Measurements from ENCODE around the gene TUBA8.
"Not testable (repeated sequence)": the region's sequence is repeated elsewhere in the genome, so short reads cannot be mapped to it uniquely, and the experiment has no call there.

TUBA8 gene

DNA sequence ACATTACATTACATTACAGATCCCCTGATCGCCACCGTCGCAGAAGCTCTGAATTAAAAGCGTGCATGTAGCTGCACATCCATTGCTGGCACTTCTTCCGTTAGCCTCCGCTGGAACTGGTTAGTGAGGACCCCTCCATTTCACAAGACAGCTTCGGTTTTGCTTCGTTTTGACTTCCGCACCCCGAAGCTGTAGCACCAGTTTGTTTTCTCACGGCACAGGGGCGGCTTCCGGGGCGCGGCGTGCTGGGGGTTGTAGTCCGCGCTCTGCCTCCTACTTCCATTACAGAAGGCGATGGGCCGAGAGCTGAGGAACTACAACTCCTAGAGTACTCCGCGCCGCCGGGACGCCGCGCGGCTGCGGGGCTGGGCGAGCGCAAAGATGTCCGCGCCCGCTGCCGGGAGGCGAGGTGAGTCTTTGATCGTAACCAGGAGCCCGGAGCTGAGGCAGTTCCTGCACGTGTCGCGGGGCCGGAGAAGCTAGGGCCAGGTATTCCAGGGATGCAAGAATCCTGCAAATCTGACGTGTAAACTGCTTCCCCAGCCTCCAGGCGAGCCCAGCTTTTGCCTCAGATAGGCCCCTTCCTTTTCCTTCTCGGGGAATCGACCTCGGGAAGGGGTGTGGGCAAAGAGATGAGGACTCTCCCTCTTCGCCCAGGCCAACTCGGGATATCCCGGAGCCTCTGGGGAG lies 32.8 kb upstream of the TUBA8 start, which contains the start of gene PEX26:
Gene PEX26 (plus strand): TSS at position 352 of the 690 bp plus-strand sequence. CDS start 387 bp downstream, outside the sequence.
- DNase-seq: peak; percentile 76

GRCh38 chr22:18078329-18079041 lies 32.1 kb upstream of the TUBA8 start:
- no peak for DNase-seq

GRCh38 chr22:18079706-18080233 lies 30.8 kb upstream of the TUBA8 start:
- no peak for DNase-seq

GRCh38 chr22:18081416-18081815 lies 29.2 kb upstream of the TUBA8 start:
- DNase-seq: no peak

DNA sequence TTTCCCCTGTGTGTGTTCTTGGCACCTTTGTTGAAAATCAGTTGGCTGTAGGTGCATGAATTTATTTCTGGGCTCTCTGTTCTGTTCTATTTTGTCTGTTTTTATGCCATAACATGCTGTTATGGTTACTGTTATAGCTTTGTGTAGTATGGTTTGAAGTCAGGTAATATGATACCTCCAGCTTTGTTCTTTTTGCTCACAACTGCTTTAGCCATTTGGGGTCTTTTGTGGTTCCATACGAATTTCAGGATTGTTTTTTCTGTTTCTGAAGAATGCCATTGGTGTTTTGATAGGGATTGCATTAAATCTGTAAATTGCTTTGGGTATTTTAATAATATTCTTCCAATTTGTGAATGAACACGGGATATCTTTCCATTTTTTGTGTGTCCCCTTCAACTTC lies 28.1 kb upstream of the TUBA8 start:
- no peak for DNase-seq

DNA sequence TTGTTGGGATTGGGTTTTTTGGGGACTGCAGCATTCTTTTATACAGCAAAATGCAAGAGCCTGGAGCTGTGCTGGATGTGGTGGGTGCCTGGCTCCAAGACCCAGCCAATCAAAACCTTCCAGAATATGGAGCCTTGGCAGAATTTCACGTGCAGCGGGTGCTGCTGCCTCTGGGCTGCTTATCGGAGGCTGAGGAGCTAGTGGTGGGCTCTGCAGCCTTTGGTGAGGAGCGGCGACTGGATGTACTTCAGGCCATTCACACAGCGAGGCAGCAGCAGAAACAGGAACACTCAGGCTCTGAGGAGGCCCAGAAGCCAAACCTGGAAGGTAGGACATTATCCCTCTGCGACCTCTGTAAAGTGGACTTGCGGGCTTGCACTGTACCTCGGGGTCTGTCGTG lies 27.2 kb upstream of the TUBA8 start:
- DNase-seq: no peak

DNA sequence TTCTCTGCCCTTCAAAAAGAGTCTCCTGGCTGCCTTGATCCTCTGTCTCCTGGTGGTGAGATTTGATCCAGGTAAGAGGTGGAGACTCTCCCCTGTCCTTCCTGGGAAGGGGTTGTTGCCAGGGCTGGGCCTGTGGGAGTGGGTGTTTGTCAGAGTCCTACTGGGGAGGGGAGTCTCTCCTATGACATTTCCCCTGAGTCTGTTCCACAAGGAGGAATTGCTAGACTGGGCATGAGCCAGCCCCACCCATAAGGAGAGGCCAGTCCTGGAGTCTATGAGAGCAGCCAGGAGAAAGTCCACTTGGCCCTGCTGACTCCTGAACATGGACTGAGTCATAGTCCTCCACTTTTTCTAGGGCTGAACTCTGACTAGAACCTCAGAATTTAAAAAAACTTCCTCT lies 25.4 kb upstream of the TUBA8 start:
- no peak for DNase-seq

DNA sequence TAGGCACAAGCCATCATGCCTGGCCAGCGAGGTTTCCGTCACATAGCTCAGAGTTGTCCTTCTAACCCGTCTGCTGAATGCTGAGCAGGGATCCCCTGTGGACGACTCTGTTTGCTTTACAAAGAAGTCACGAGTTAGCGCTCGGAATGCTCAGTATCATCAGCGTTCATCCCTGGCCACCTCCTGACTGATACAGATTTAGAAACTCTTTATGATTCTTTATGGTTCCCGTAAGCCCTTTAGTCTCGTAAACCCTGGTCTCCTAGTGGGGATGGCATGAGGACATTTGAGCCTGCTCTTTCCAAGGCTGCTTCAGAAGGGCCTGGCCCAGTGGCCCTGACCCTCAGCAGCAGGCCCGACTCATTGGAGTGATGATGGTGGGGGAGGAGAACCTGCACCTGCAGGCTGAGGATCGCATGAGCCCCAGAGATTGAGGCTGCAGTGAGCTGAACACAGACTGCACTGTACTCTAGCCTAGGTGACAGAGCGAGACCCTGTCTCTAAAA lies 23.2 kb upstream of the TUBA8 start:
- DNase-seq: no peak

- DNase-seq: no peak
Measured at GRCh38 chr22:18088825-18089568, 21.6 kb upstream of the TUBA8 start.

- DNase-seq: no peak
Measured at GRCh38 chr22:18090286-18090685, 20.3 kb upstream of the TUBA8 start.

GRCh38 chr22:18091478-18091877 lies 19.1 kb upstream of the TUBA8 start:
- no peak for DNase-seq

DNA sequence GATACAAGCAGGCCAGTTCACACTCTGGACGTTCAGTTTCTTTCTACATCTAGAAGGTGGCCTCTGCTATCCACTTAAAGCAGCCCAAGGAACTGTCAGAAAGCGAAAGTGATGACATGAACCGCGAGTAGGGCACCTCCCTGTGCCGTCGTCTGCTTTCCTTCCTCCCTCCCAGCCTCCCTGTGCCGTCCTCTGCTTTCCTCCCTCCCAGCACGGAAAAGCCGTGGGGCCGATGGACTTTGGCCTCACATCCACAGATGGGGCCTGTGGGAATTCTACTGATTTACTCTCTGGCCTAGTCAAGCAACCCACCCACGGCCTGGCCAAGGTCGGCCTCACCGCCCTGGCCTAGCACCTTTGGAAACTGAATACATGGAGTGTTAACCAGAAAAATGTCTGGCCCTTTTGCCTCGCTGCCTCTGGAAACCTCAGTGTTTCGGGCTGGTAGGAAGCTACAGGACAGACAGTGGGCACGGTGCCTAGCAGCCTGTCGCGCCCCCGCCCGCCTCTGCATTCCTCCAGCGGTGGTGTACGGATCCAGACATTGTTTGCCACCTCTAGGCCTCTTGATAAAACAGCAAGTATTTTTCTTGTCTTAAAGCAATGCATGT lies 18.6 kb upstream of the TUBA8 start:
- peak; percentile 44 for DNase-seq

DNA sequence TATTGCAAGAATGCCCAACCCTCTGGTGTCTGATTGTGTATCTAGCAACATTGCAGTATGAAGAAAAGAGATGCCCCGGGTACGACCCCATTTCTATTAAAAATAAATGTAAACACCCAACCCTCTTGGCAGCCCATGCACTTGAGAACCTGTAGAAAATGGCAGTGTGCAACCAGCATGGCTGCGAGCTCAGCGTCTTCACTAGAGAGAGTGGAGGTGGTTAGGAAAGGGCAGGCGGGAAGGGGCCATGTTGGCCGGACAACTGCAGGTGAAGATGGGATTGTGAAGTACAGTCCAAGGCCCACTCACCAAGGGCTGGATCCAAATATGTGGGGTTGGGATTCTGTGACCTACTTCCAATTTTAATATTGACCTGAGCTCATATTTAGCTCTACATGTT lies 16.9 kb upstream of the TUBA8 start:
- no peak for DNase-seq

- DNase-seq: no peak
Measured at GRCh38 chr22:18095101-18095805, 15.4 kb upstream of the TUBA8 start.

- DNase-seq: no peak
Measured at GRCh38 chr22:18096823-18097222, 13.8 kb upstream of the TUBA8 start.

- DNase-seq: no peak
Measured at GRCh38 chr22:18100781-18101180, 9.8 kb upstream of the TUBA8 start.

GRCh38 chr22:18101536-18101935 lies 9.1 kb upstream of the TUBA8 start:
- no peak for DNase-seq

DNA sequence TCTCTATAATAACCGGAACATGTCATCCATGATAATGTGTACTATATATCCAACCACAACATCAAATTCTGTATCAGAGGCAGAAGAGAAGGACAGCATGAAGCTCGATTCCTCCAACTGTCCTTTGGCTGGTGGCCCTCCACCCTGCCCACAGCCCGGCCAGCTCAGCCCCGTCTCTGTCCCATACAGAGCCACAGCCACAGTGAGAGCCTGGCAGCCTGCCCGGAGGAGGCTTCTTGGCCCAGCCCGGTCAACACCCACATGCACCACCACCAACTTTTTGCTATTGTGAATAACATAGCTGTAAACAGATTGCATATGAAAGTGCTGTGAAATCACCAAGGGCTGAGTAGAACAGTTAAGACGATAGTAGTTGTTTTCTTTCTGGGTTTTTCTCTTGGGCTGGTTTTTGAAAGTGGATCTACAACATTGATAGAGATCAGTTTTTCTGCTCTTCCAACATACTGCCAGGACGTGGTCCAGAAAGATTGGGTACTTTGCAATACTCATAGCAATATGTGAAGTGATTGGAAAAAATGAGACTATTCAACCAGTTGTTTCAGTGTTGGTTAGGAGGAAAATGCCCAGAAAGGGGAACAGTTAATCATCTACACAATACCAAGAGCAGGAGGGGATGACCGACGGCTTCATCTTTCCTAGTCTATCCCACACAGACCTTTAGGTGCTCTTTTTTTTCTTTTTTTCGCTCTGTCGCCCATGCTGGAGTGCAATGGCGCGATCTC lies 6.9 kb upstream of the TUBA8 start:
- no peak for DNase-seq

DNA sequence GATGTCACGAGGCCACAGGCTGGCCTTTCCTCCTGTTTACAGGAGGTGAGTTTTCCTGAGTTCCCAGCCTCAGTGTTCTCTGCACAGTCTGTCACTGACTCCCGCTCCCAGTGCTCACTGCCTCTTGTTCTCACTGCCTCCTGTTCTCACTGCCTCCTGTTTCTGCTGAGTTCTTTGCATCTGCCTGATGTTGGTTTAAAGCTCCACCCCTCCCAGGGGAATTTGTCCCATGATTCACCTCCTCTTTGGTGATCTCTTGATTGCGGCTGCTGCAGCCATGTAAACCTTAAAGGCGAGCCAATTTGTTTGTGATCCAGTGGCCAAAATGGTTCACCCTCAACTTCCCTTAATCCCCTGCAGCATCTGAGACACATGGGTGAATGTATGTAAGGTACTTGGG lies 6.0 kb upstream of the TUBA8 start:
- no peak for DNase-seq

DNA sequence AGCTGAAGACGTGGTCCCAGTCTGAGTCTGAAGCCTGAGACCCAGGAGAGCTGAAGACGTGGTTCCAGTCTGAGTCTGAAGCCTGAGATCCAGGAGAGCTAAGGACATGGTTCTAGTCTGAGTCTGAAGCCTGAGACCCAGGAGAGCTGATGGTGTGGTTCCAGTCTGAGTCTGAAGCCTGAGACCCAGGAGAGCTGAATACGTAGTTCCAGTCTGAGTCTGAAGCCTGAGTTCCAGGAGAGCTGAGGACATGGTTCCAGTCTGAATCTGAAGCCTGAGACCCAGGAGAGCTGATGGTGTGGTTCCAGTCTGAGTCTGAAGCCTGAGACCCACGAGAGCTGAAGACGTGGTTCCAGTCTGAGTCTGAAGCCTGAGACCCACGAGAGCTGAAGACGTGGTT lies 4.6 kb upstream of the TUBA8 start:
- DNase-seq: not testable (repeated sequence)

GRCh38 chr22:18106550-18107341 lies 3.9 kb upstream of the TUBA8 start:
- DNase-seq: not testable (repeated sequence)

All from GOT3 (cell line).